Fibroblast of peridontal ligament (primary cell): ENCODE measurements around the gene LAYN.
A peak's percentile ranks its signal among the peaks of the same experiment; 100 is the strongest.

Experiments
- DNase-seq: peaks from one replicate; pipeline ENCODE4 v3.0.0-alpha.2; 2010; ENCODE audit errors: extremely low read depth

LAYN gene

DNA sequence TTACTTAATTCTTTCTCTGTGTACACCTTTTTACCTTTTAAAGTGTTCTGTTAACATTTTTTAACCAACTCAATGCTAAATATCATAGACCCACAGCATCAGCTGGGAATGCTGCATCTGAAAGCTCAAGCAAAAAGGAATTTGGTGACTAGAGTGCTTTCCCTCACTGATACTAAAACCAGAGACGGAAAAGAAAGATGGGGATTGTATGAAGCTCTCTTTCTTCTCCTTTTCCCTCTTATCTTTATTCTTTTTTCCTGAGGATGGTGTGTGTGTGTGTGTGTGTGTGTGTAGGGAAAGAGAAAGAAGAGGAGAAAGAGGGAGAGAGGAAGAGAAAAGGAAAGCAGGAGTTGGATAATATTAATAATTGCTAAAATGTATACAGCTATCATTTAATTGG, 57.6 kb downstream of the LAYN start:
- DNase-seq: peak; percentile 30

DNA sequence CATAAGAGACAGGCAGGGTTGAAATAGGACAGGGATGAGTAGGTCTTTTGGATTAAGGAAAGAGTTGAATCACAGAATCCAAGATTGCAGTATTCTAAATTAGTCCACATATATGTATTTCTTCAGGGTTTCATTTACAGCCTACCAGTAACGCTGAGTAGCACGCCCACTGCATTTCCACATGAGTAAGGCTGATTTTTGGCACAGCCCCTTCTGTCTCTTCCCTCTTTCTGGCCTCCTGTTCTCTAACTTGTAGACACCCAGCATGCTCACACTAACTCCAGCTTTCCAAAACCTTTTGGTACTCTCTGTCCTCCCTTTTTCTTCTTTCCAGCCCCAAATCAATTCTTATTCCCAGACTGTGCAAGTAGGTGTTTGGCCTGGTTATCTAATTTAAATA, 58.0 kb downstream of the LAYN start:
- DNase-seq: peak; percentile 89

- DNase-seq: no peak
These were observed 61.1 kb downstream of the LAYN start for GRCh38 chr11:111601636-111601978.

- peak; percentile 90 for DNase-seq
These were observed 61.7 kb downstream of the LAYN start, which contains the start of gene SIK2 for GRCh38 chr11:111601979-111602864. Gene SIK2, plus strand, starts transcription at chr11:111602449. Its CDS starts 115 bp downstream, at chr11:111602564.

GRCh38 chr11:111602865-111603610, 62.5 kb downstream of the LAYN start:
- peak; percentile 47 for DNase-seq

GRCh38 chr11:111603611-111604130, 63.2 kb downstream of the LAYN start:
- DNase-seq: peak; percentile 54

- peak; percentile 78 for DNase-seq
These were observed 64.0 kb downstream of the LAYN start for GRCh38 chr11:111604392-111605009.

DNA sequence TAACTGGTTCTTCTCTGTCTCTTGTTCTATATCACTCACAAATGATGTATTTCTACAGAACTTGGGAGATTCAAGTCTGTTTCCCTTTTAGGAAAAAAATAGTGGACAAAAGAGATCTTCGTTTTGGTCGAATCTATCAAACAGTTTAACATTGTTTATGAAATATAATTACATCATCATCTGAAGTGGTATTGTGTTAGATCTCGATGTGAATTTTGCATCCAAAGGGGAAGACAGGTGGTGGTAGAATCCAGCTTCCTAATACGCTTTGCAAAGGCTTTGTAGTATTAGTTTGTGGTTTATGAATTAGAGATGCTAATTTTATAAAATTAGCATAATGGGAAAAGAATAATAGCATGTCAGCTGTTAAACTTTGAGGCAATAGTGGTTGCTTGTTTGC, 65.2 kb downstream of the LAYN start:
- no peak for DNase-seq

- DNase-seq: no peak
These were observed 66.5 kb downstream of the LAYN start for GRCh38 chr11:111606986-111607385.

GRCh38 chr11:111607751-111608150, 67.2 kb downstream of the LAYN start:
- DNase-seq: no peak
